Keratinocyte (primary cell): ENCODE results near the gene SLC39A11. TPM values are rescaled to one million over a fixed set of nuclear protein-coding genes. Genes with fewer than 3 reads are reported as not detected.

Source experiments
- DNase-seq: peaks from one replicate; pipeline ENCODE4 v3.0.0-alpha.2; 2011; ENCODE audit warnings: low read depth, missing footprints, low spot score
- FAIRE-seq: peaks from 2 replicates; lab custom pipeline; 2011; peaks lifted over from hg19 to GRCh38; lab: Jason Lieb, UNC
- H2AFZ ChIP-seq: 2 replicates; pipeline ENCODE4 v1.6.0; 2012; ENCODE audit warnings: low read length, control low read depth, inconsistent platforms; ENCODE audit not compliant: control insufficient read depth
- H3K27ac ChIP-seq: 2 replicates; pipeline ENCODE4 v1.5.1; 2011; ENCODE audit warnings: low read length; ENCODE audit not compliant: control insufficient read depth, insufficient read depth
- H3K27me3 ChIP-seq: 3 replicates; pipeline ENCODE4 v1.6.0; 2011; ENCODE audit warnings: low read length; ENCODE audit not compliant: control insufficient read depth, insufficient read depth; ENCODE audit errors: extremely low read depth
- H3K36me3 ChIP-seq, 2 experiments: 2 replicates in 1 of 2; 3 replicates in 1 of 2; pipeline ENCODE4 v1.5.1; 2011; ENCODE audit warnings: low read length in 2 of 2, mild to moderate bottlenecking in 1 of 2; ENCODE audit not compliant: control insufficient read depth in 2 of 2, insufficient read depth in 2 of 2; ENCODE audit errors: extremely low read depth in 1 of 2
- H3K4me1 ChIP-seq: 3 replicates; pipeline ENCODE4 v1.5.1; 2011; ENCODE audit warnings: low read length; ENCODE audit not compliant: control insufficient read depth, insufficient read depth; ENCODE audit errors: extremely low read depth
- H3K4me2 ChIP-seq: 3 replicates; pipeline ENCODE4 v1.6.0; 2011; ENCODE audit warnings: low read depth, low read length; ENCODE audit not compliant: control insufficient read depth, insufficient read depth; ENCODE audit errors: extremely low read depth
- H3K4me3 ChIP-seq, 3 experiments: fragments of 200-600 bp in 1 of 3; sonication (generic) in 1 of 3; 2 replicates in 2 of 3; 3 replicates in 1 of 3; pipeline ENCODE4 v1.5.1; 2011 to 2016; ENCODE audit warnings: low read length in 3 of 3, mild to moderate bottlenecking in 3 of 3, control low read depth in 2 of 3, inconsistent platforms in 1 of 3, low read depth in 1 of 3, mixed read lengths in 1 of 3, mixed run types in 1 of 3, moderate library complexity in 1 of 3; ENCODE audit not compliant: control insufficient read depth in 2 of 3, insufficient read depth in 2 of 3; ENCODE audit errors: extremely low read depth in 1 of 3
- H3K79me2 ChIP-seq: 2 replicates; pipeline ENCODE4 v1.6.0; 2012; ENCODE audit warnings: low read length; ENCODE audit not compliant: control insufficient read depth, insufficient read depth
- H3K9ac ChIP-seq: 3 replicates; pipeline ENCODE4 v1.6.0; 2011; ENCODE audit warnings: low read length; ENCODE audit not compliant: control insufficient read depth, insufficient read depth; ENCODE audit errors: extremely low read depth
- H3K9me1 ChIP-seq: 3 replicates; pipeline ENCODE4 v1.6.0; 2011; ENCODE audit warnings: low read length; ENCODE audit not compliant: control insufficient read depth, insufficient read depth; ENCODE audit errors: extremely low read depth
- H3K9me3 ChIP-seq: 2 replicates; pipeline ENCODE4 v1.5.1; 2012; ENCODE audit warnings: low read depth, low read length; ENCODE audit not compliant: control insufficient read depth
- H4K20me1 ChIP-seq: 3 replicates; pipeline ENCODE4 v1.6.0; 2011; ENCODE audit warnings: low read length; ENCODE audit not compliant: control insufficient read depth, insufficient read depth; ENCODE audit errors: extremely low read depth
- CTCF ChIP-seq, 3 experiments: IDR thresholded peaks in 1 of 3; conservative IDR thresholded peaks in 1 of 3; optimal IDR thresholded peaks in 1 of 3; 2 replicates in 2 of 3; 3 replicates in 1 of 3; pipeline versions ENCODE3 to v1.5.1; 2011; ENCODE audit warnings: low read length in 3 of 3, mild to moderate bottlenecking in 3 of 3, moderate library complexity in 2 of 3, control low read depth in 1 of 3, inconsistent platforms in 1 of 3; ENCODE audit not compliant: insufficient read depth in 2 of 3; ENCODE audit errors: extremely low read depth in 1 of 3
- EZH2 ChIP-seq: IDR thresholded peaks from one replicate; pipeline ENCODE4 v1.6.1; 2012; ENCODE audit warnings: inconsistent platforms, mild to moderate bottlenecking, low read length, moderate library complexity
- dilution Hi-C: fragments of 300-500 bp; cut with MboI; formaldehyde crosslinking; loops from one replicate; pipeline ENCODE4 v1.7.0; 2020; ENCODE audit warnings: low sequenced_read_pairs; ENCODE audit not compliant: extremely low pct_ligation_motif_present
- polyA plus RNA-seq, 5 experiments: library from polyadenylated mRNA; depleted of rRNA in 3 of 5; stranded (reverse) in 3 of 5; stranded (forward) in 1 of 5; unstranded in 1 of 5; fragments of >200 nt; gene quantifications; 1 replicate in 1 of 5; 2 replicates in 3 of 5; 3 replicates in 1 of 5; pipeline versions ENCODE4 v1.2.1 to v1.2.3, GENCODE V29; 2011 to 2012; ENCODE audit warnings: missing spikeins in 2 of 5, low read depth in 1 of 5, low replicate concordance in 1 of 5

The SLC39A11 gene
- polyA plus RNA-seq, 1 donor (not counting 4 experiments of a cell fraction or from before 2014, with no cell fraction given), result 11.5 TPM

DNA sequence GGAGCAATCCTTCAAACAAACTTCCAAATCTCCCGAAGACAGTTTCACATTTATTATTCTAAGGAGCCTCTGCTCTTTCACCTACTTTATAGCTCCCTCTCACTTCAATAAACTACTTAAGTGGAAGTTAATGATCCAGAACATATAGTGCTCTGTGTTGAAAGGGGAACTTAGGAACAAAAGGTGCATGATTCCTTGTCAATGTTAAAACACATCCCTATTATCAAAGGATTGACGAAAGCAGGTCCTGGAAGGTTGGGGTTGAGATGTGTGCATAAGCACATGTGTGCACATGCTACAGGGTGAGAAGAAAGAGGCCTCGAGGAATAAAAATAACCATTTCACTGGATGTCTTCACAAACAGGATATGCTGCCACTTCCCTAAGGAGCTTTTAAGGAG lies 170.3 kb downstream of the SLC39A11 start:
- Histone ChIP-seq H3K27ac (no peak overlapping the region), H3K9me3 (no peaks in the 10 kb centered on the region), H3K9ac (no peak overlapping the region), H3K4me3 (no peak overlapping the region), H4K20me1 (no peaks in the 10 kb centered on the region), H3K4me1 (no peaks in the 10 kb centered on the region), H3K79me2 (no peaks in the 10 kb centered on the region), H3K27me3 (no peaks in the 10 kb centered on the region), H3K4me2 (no peak overlapping the region), H3K36me3 (no peaks in the 10 kb centered on the region), H2AFZ (no peak overlapping the region), H3K9me1 (no peaks in the 10 kb centered on the region)
- dilution Hi-C loops, result no loop called here
- no peak for TF ChIP-seq EZH2
- TF ChIP-seq CTCF (optimal IDR thresholded peaks at IDR 0.05 in 1 of 3, IDR thresholded peaks at IDR 0.05 in 1 of 3, conservative IDR thresholded peaks at IDR 0.05 in 1 of 3; ENCODE audit: extremely low read depth in 1 of 3, insufficient read depth in 2 of 3, low read length in 3 of 3), result no peak
- DNase-seq, result no peak
- FAIRE-seq, result no peak

GRCh38 chr17:72921347-72922054 lies 171.0 kb downstream of the SLC39A11 start:
- Histone ChIP-seq H3K9ac (no peak overlapping the region), H3K4me2 (no peak overlapping the region), H2AFZ (no peak overlapping the region), H3K27ac (no peak overlapping the region), H3K79me2 (no peaks in the 10 kb centered on the region), H3K36me3 (no peaks in the 10 kb centered on the region), H4K20me1 (no peaks in the 10 kb centered on the region), H3K4me3 (no peak overlapping the region), H3K9me1 (no peaks in the 10 kb centered on the region), H3K27me3 (no peaks in the 10 kb centered on the region), H3K9me3 (no peaks in the 10 kb centered on the region), H3K4me1 (no peaks in the 10 kb centered on the region)
- dilution Hi-C loops, result no loop called here
- DNase-seq (no peak), FAIRE-seq (no peak)
- TF ChIP-seq EZH2, result no peak
- no peak for TF ChIP-seq CTCF (optimal IDR thresholded peaks at IDR 0.05 in 1 of 3, IDR thresholded peaks at IDR 0.05 in 1 of 3, conservative IDR thresholded peaks at IDR 0.05 in 1 of 3; ENCODE audit: extremely low read depth in 1 of 3, insufficient read depth in 2 of 3, low read length in 3 of 3)
